ENCODE data around the gene SPDYA.
A peak's percentile ranks its signal among the peaks of the same experiment; 100 is the strongest.

The SPDYA gene

DNA sequence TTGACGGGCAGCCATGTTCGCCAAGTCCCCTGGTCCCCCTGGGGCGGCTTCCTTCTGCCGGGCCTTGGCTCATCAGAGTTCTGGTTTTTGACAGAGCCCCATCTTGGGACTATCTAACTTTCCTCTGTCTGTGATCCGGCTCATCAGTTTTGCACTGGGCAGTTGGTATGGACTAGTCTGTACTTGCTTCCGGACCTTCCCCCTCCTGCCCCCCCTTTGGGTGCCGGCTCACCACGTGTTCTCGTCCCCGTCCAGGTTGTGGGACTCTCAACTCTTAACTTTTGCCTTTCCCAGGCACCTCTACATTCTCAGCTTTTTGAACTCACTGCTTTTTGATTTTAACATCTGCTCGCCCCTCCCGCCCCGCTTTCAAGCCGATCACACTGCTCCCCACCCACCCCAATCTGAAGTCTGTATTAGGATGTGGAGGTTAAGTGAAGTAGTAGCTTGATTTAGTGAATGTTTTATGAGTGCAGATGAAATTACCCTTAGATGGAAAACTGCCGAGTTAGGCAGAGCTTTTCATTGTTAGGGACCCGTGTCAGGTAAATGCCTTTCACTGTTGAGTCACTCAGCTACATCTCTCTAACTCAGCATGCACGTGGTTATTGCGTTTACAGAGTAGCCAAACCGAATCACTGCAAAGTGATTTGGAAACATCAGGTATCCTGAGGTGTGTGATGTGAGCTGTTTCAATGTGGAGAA lies 84.7 kb downstream of the SPDYA start:
- peak; percentile 5 for ATAC-seq
- no peak for TF ChIP-seq ZC3H10 (CRISPR knock-in tag; IDR thresholded peaks at IDR 0.05)
- no peak for TF ChIP-seq ZFP30 (CRISPR knock-in tag; IDR thresholded peaks at IDR 0.05)
- no peak for TF ChIP-seq ZNF70 (CRISPR knock-in tag; IDR thresholded peaks at IDR 0.05)
- TF ChIP-seq, protein P1, sequence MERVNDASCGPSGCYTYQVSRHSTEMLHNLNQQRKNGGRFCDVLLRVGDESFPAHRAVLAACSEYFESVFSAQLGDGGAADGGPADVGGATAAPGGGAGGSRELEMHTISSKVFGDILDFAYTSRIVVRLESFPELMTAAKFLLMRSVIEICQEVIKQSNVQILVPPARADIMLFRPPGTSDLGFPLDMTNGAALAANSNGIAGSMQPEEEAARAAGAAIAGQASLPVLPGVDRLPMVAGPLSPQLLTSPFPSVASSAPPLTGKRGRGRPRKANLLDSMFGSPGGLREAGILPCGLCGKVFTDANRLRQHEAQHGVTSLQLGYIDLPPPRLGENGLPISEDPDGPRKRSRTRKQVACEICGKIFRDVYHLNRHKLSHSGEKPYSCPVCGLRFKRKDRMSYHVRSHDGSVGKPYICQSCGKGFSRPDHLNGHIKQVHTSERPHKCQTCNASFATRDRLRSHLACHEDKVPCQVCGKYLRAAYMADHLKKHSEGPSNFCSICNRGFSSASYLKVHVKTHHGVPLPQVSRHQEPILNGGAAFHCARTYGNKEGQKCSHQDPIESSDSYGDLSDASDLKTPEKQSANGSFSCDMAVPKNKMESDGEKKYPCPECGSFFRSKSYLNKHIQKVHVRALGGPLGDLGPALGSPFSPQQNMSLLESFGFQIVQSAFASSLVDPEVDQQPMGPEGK (CRISPR knock-in tag; IDR thresholded peaks at IDR 0.05; ENCODE audit: borderline replicate concordance), result no peak

DNA sequence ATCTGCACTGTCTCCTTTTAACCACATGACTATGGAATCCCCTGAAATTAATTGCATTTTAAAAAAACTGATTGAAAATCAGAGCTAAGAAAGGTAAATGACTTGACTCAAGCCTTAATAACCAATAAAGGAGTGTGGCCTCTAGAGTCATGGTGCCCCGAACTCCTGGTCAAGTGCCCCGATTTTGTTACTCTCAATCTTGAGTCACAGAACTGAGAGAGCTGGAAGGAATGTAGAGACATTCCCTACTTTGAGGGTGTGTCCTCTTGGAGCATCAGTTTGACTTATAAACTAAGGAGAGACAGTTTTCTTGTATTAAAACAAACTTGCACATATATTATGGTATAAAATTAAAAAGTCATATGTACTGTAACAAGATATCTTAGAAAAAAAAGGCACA lies 86.3 kb downstream of the SPDYA start:
- ATAC-seq, result no peak
- TF ChIP-seq TSHZ2 (CRISPR knock-in tag; IDR thresholded peaks at IDR 0.05) (no peak), PPARA (CRISPR knock-in tag; IDR thresholded peaks at IDR 0.05; ENCODE audit: borderline replicate concordance) (no peak), ISL1 (CRISPR knock-in tag; IDR thresholded peaks at IDR 0.05) (no peak), TCF4 (CRISPR knock-in tag; IDR thresholded peaks at IDR 0.05; ENCODE audit: borderline replicate concordance) (no peak), OSR1 (CRISPR knock-in tag; IDR thresholded peaks at IDR 0.05) (no peak), ZFP3 (CRISPR knock-in tag; IDR thresholded peaks at IDR 0.05) (no peak), ZNF8 (CRISPR knock-in tag; IDR thresholded peaks at IDR 0.05) (no peak), POU6F1 (CRISPR knock-in tag; IDR thresholded peaks at IDR 0.05; ENCODE audit: borderline replicate concordance, low read depth) (no peak), ZC3H10 (CRISPR knock-in tag; IDR thresholded peaks at IDR 0.05) (no peak), CSRNP3 (CRISPR knock-in tag; IDR thresholded peaks at IDR 0.05) (no peak), GLIS3 (CRISPR knock-in tag; IDR thresholded peaks at IDR 0.05) (no peak), BACH2 (CRISPR knock-in tag; IDR thresholded peaks at IDR 0.05; ENCODE audit: borderline replicate concordance) (no peak), SNAI2 (CRISPR knock-in tag; IDR thresholded peaks at IDR 0.05) (no peak), ZFP30 (CRISPR knock-in tag; IDR thresholded peaks at IDR 0.05) (no peak), ESRRG (CRISPR knock-in tag; IDR thresholded peaks at IDR 0.05) (no peak)

GRCh38 chr2:28898048-28898447 lies 87.4 kb downstream of the SPDYA start:
- TF ChIP-seq ZFP3 (CRISPR knock-in tag; IDR thresholded peaks at IDR 0.05), result no peak
- no peak for TF ChIP-seq ZNF70 (CRISPR knock-in tag; IDR thresholded peaks at IDR 0.05)
- TF ChIP-seq GLIS3 (CRISPR knock-in tag; IDR thresholded peaks at IDR 0.05), result no peak
- no peak for TF ChIP-seq ZNF8 (CRISPR knock-in tag; IDR thresholded peaks at IDR 0.05)
- TF ChIP-seq, protein P1 (CRISPR knock-in tag; IDR thresholded peaks at IDR 0.05; ENCODE audit: borderline replicate concordance), result no peak
- no peak for TF ChIP-seq CSDC2 (CRISPR knock-in tag; IDR thresholded peaks at IDR 0.05)
- no peak for TF ChIP-seq ZNF565 (CRISPR knock-in tag; conservative IDR thresholded peaks at IDR 0.05; ENCODE audit: low read depth)
- TF ChIP-seq OSR1 (CRISPR knock-in tag; IDR thresholded peaks at IDR 0.05), result no peak
- no peak for TF ChIP-seq TCF4 (CRISPR knock-in tag; IDR thresholded peaks at IDR 0.05; ENCODE audit: borderline replicate concordance)
- TF ChIP-seq TSHZ2 (CRISPR knock-in tag; IDR thresholded peaks at IDR 0.05), result no peak
- TF ChIP-seq RARB (CRISPR knock-in tag; IDR thresholded peaks at IDR 0.05), result no peak
- no peak for TF ChIP-seq SNAI2 (CRISPR knock-in tag; IDR thresholded peaks at IDR 0.05)
- TF ChIP-seq ARNTL (CRISPR knock-in tag; IDR thresholded peaks at IDR 0.05; ENCODE audit: borderline replicate concordance, low read depth), result no peak
- no peak for TF ChIP-seq POU6F1 (CRISPR knock-in tag; IDR thresholded peaks at IDR 0.05; ENCODE audit: borderline replicate concordance, low read depth)
- no peak for TF ChIP-seq TOX (CRISPR knock-in tag; IDR thresholded peaks at IDR 0.05; ENCODE audit: borderline replicate concordance)
- ATAC-seq, result no peak

All from SK-N-SH treated with all-trans-retinoic acid at 6 μM for 48 hours (cell line).